MM.1S (cell line): ENCODE results near the gene PIGZ.

Source experiments
- CTCF ChIP-seq: fragments of 300-600 bp; sonication (generic); IDR thresholded peaks from 2 replicates; pipeline ENCODE4 v1.5.1; 2016; ENCODE audit warnings: antibody characterized with exemption, low read length, mixed read lengths
- EZH2 ChIP-seq: fragments of 300-600 bp; sonication (generic); optimal IDR thresholded peaks from 2 replicates; pipeline ENCODE3; 2017; ENCODE audit warnings: low read depth, mild to moderate bottlenecking, antibody characterized with exemption, low read length, mixed read lengths

- TF ChIP-seq CTCF (no peak), EZH2 (no peak)
These were observed 23.9 kb upstream of the PIGZ start for GRCh38 chr3:196992461-196993065.
